HPDE6-E6E7 (cell line): ENCODE results near the gene FRY.

Experiments used
- DNase-seq: peaks from one replicate; pipeline ENCODE4 v3.0.0; 2011; ENCODE audit warnings: missing footprints; ENCODE audit errors: extremely low spot score

The FRY gene

GRCh38 chr13:32309312-32310133 lies 277.9 kb downstream of the FRY start:
- DNase-seq = no peak

- DNase-seq = no peak
These were observed 278.6 kb downstream of the FRY start for GRCh38 chr13:32310134-32310706.

GRCh38 chr13:32311188-32311897 lies 279.8 kb downstream of the FRY start:
- DNase-seq = no peak

GRCh38 chr13:32314271-32315237 lies 283.0 kb downstream of the FRY start:
- DNase-seq = no peak

- DNase-seq = peak; percentile 27
These were observed 283.9 kb downstream of the FRY start, which contains the start of the genes BRCA2 and ZAR1L for GRCh38 chr13:32315238-32316027. TSS of gene BRCA2 (plus strand) at chr13:32315508. CDS start at chr13:32316461, 953 bp downstream. TSS of gene ZAR1L (minus strand) at chr13:32315363. CDS start at chr13:32311925, 3,438 bp downstream.

- DNase-seq = no peak
These were observed 284.4 kb downstream of the FRY start for GRCh38 chr13:32316028-32316339.

- DNase-seq = no peak
These were observed 284.9 kb downstream of the FRY start for GRCh38 chr13:32316501-32316900.

GRCh38 chr13:32317716-32318465 lies 286.3 kb downstream of the FRY start:
- DNase-seq = no peak

- DNase-seq = no peak
These were observed 289.0 kb downstream of the FRY start for GRCh38 chr13:32320528-32320927.

- peak; percentile 1 for DNase-seq
These were observed 292.3 kb downstream of the FRY start for GRCh38 chr13:32323912-32324311.

GRCh38 chr13:32330441-32330840 lies 298.9 kb downstream of the FRY start:
- no peak for DNase-seq

- DNase-seq = no peak
These were observed 303.1 kb downstream of the FRY start for GRCh38 chr13:32334671-32335070.

GRCh38 chr13:32340914-32341313 lies 309.3 kb downstream of the FRY start:
- no peak for DNase-seq

- DNase-seq = no peak
These were observed 316.1 kb downstream of the FRY start for GRCh38 chr13:32347651-32348050.
